ENCODE results near the gene DCST2. TPM values are rescaled to one million over a fixed set of nuclear protein-coding genes. Genes with fewer than 3 reads are reported as not detected.

The DCST2 gene
- total and polyA plus RNA-seq, 2 of the 8 experiments (the other 6 are each of a cell fraction or from before 2014, with no cell fraction given) = 0.43 to 2.1 TPM

DNA sequence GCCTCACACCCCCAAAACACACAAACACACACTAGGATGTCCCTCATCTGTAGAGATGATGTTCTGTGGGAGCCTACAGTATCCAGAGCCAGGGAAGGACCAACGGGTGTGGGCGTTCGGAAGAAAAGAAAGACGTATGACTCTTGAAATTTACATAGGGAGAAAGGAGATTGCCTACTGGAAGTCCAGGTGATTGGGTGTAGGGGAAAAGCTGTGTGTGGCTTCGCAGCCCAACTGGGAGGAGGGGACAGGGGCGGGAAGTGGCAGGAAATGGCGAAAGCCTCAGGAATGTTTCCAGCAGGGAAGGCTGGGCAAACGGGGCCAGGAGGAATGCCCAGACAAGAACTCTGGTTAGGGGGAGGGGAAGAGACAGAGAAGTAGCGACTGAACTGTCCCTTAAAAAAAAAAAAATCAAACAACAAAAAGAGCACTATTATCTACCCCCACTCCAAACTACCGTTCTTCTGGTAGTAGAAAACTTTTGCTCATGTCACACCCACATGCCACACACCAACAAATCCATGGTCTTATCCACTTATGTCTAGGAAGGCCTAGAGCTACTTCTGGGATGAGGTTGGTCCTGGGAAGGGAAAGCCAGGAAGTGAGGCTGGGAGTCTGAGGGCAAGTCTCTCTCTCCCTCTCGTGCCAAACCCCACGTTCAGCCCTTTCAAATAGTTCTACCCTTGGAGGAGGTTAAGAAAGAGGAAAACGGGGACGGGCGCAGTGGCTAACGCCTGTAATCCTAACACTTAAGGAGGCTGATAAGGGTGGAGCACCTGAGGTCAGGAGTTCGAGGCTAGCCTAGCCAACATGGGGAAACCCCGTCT lies 60.9 kb downstream of the DCST2 start:
- ChIA-PET CTCF (ENCODE audit: partially characterized antibody) (interaction anchor here (0.8 to 20.6 kb wide), 12 partner anchors 9 to 135 kb away, joined by 3 to 334 read pairs (median 3); partner anchors contain the start of genes ADAM15, FLAD1, LENEP and PBXIP1), POLR2A (ENCODE audit: partially characterized antibody) (interaction anchor here (0.7 to 42.8 kb wide), 26 partner anchors 9 to 362 kb away, joined by 3 to 702 read pairs (median 4); partner anchors contain the start of genes ADAM15, DCST1, DCST2 and FLAD1)
- H2BK5ac ChIP-seq (ENCODE audit: low read depth, low read length) = peak overlapping the region; percentile 99
- peaks cover 14% of the 10 kb centered on the region; the same call in 1 of the 2 replicates for H3K79me1 ChIP-seq (ENCODE audit: low read depth, low read length)
- H3K4me2 ChIP-seq (ENCODE audit: insufficient read depth in 1 of 2, low read depth in 2 of 2, low read length in 2 of 2) = peak overlapping the region; percentile 78 to 94
- H4K91ac ChIP-seq (replicated peaks; ENCODE audit: insufficient read length, low read length) = peak overlapping the region; percentile 99
- H2BK12ac ChIP-seq (ENCODE audit: low read depth, low read length) = peak overlapping the region; percentile 98
- H2AFZ ChIP-seq (ENCODE audit: low read length) = no peak overlapping the region
- peak overlapping the region; percentile 24 for H3K14ac ChIP-seq (ENCODE audit: insufficient read length)
- H3K79me2 ChIP-seq (ENCODE audit: control insufficient read depth in 1 of 2, insufficient read depth in 2 of 2, low read length in 2 of 2) = peaks cover 25 to 57% of the 10 kb centered on the region in 2 experiments
- peak; percentile 82 to 95 for DNase-seq (ENCODE audit: low read depth in 1 of 2, low spot score in 2 of 2)
- peak overlapping the region; percentile 82 to 98 (median 91) for H3K4me3 ChIP-seq (ENCODE audit: extremely low read depth in 1 of 4, insufficient read depth in 2 of 4, low read depth in 3 of 4, low read length in 4 of 4)
- H2AK5ac ChIP-seq (ENCODE audit: low read depth, low read length) = peak overlapping the region; percentile 82
- peaks cover 2 to 7% (median 4%) of the 10 kb centered on the region in 4 experiments; a peak in 4 of 8 replicates for H3K36me3 ChIP-seq (ENCODE audit: control insufficient read depth in 2 of 4, insufficient read depth in 4 of 4, low read length in 3 of 4)
- 5% methylated on average over 15 of the region's 18 CpGs; no CpG with 5 or more reads in 1 of the 2 experiments for WGBS, 2 experiments (ENCODE audit: extremely low coverage in 1 of 2, insufficient coverage in 1 of 2, insufficient read length in 1 of 2, insufficient replicate concordance in 2 of 2, low coverage in 1 of 2, low lambda C conversion rate in 2 of 2, missing lambda C conversion rate in 1 of 2)
- H2BK15ac ChIP-seq (ENCODE audit: low read length) = peak overlapping the region; percentile 88; the same call in 1 of the 2 replicates
- no peaks in the 10 kb centered on the region for H3K27me3 ChIP-seq (replicated peaks in 1 of 4; ENCODE audit: control insufficient read depth in 3 of 4, extremely low read depth in 1 of 4, insufficient read depth in 3 of 4, low read length in 3 of 4)
- peak overlapping the region; percentile 96 for H3K4ac ChIP-seq (replicated peaks; ENCODE audit: insufficient read length, low read depth, low read length)
- peak overlapping the region; percentile 56 to 87 (median 76) for H3K9ac ChIP-seq (replicated peaks in 1 of 4; ENCODE audit: extremely low read depth in 1 of 4, low read depth in 3 of 4, low read length in 3 of 4)
- H2BK20ac ChIP-seq (ENCODE audit: low read length) = peak overlapping the region; percentile 62
- H3K23me2 ChIP-seq (ENCODE audit: low read depth, low read length) = peaks cover 29% of the 10 kb centered on the region
- peak overlapping the region; percentile 100 for H2BK120ac ChIP-seq (replicated peaks; ENCODE audit: low read depth, low read length)
- peak; percentile 60 for FAIRE-seq
- H3K4me1 ChIP-seq (replicated peaks in 1 of 4; ENCODE audit: control insufficient read depth in 3 of 4, insufficient read depth in 4 of 4, low read length in 3 of 4) = peaks cover 3 to 22% (median 17%) of the 10 kb centered on the region in 4 experiments
- peak overlapping the region; percentile 91; the same call in 1 of the 2 replicates for H4K8ac ChIP-seq (ENCODE audit: extremely low read depth, insufficient read depth, low read length)
- H4K5ac ChIP-seq (ENCODE audit: insufficient read length, low read depth, low read length) = peak overlapping the region; percentile 97
- H3K56ac ChIP-seq (replicated peaks; ENCODE audit: insufficient read length, low read depth, low read length) = peak overlapping the region; percentile 71
- no peaks in the 10 kb centered on the region for H3K9me3 ChIP-seq (ENCODE audit: insufficient read depth in 2 of 2, low read depth in 1 of 2, low read length in 1 of 2)
- H4K20me1 ChIP-seq (replicated peaks in 1 of 2; ENCODE audit: control insufficient read depth in 1 of 2, insufficient read depth in 2 of 2, low read length in 2 of 2) = peaks cover 9 to 15% of the 10 kb centered on the region in 2 experiments
- H3K27ac ChIP-seq (ENCODE audit: low read depth, low read length) = peak overlapping the region; percentile 95
- H3K18ac ChIP-seq (ENCODE audit: extremely low read depth, low read length) = peak overlapping the region; percentile 97
- H3K23ac ChIP-seq (ENCODE audit: insufficient read length) = no peak overlapping the region
- TF ChIP-seq CEBPB (IDR thresholded peaks at IDR 0.05; ENCODE audit: low read depth, low read length) (peak; percentile 61; the same call in 1 of the 2 replicates), YY1 (IDR thresholded peaks at IDR 0.05; ENCODE audit: low read depth, low read length) (peak; percentile 82), ASH2L (IDR thresholded peaks at IDR 0.05; ENCODE audit: low read length) (peak; percentile 93), SP4 (IDR thresholded peaks at IDR 0.05; ENCODE audit: low read length) (0 out of 2 replicates have a peak, but pooled peaks have one; percentile 2), NANOG (IDR thresholded peaks at IDR 0.05; ENCODE audit: insufficient read depth, low read depth, low read length, poor library complexity, severe bottlenecking) (no peak), EGR1 (IDR thresholded peaks at IDR 0.05; ENCODE audit: borderline replicate concordance, low read depth, low read length) (peak; percentile 71; the same call in 1 of the 2 replicates), POLR2AphosphoS5 (IDR thresholded peaks at IDR 0.05; ENCODE audit: low read depth, low read length) (peak; percentile 84), TAF7 (optimal IDR thresholded peaks at IDR 0.05; ENCODE audit: borderline replicate concordance, low read depth, low read length) (peak; percentile 75), SRF (IDR thresholded peaks at IDR 0.05; ENCODE audit: low read depth, low read length) (no peak), CBX8 (IDR thresholded peaks at IDR 0.05; ENCODE audit: borderline replicate concordance, low read depth, low read length) (no peak), EP300 (IDR thresholded peaks at IDR 0.05; ENCODE audit: borderline replicate concordance in 1 of 2, low read depth in 2 of 2, low read length in 2 of 2) (peak in 1 of 2 experiments; percentile 51; a peak in 1 of 3 replicates)

All from H1 (cell line).